ENCODE measurements around the gene KRT35.

DNA sequence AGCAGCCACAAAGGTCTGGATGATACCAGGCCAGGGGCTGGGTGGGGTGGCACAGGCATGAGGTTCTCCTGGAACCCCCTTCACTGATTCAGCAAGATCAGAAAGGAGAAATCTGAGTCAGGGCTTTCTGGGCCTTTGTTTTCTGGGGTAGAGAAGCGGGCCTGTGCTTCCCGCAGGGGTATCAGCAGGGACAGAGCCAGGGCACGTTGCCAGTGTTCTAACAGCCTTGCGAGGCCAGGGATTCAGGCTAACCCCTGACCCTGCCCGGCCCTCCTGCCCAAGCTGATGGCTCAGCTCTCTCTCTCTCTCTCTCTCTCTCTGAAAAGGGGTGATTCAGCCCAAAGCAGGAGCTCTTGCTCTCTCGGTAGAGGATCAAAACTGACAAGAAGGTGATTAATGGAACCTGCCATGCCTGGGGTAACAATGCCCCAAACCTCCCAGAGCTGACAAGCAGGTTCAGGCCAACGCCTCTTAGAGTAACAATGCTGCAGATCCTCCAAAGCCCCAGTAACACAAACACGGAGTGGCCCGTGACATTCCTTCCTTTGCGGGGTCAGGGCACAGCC is 26.4 kb upstream of the KRT35 start:
- TF ChIP-seq, protein P1, sequence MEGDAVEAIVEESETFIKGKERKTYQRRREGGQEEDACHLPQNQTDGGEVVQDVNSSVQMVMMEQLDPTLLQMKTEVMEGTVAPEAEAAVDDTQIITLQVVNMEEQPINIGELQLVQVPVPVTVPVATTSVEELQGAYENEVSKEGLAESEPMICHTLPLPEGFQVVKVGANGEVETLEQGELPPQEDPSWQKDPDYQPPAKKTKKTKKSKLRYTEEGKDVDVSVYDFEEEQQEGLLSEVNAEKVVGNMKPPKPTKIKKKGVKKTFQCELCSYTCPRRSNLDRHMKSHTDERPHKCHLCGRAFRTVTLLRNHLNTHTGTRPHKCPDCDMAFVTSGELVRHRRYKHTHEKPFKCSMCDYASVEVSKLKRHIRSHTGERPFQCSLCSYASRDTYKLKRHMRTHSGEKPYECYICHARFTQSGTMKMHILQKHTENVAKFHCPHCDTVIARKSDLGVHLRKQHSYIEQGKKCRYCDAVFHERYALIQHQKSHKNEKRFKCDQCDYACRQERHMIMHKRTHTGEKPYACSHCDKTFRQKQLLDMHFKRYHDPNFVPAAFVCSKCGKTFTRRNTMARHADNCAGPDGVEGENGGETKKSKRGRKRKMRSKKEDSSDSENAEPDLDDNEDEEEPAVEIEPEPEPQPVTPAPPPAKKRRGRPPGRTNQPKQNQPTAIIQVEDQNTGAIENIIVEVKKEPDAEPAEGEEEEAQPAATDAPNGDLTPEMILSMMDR (IDR thresholded peaks at IDR 0.05 in 8 of 11, conservative IDR thresholded peaks at IDR 0.05 in 3 of 11): no peak
- no peak for TF ChIP-seq POLR2A (IDR thresholded peaks at IDR 0.05)

Measured in spleen (tissue), 7 donors.